HepG2 (cell line): ENCODE results near the gene ISG20. TPM values are rescaled to one million over a fixed set of nuclear protein-coding genes. Genes with fewer than 3 reads are reported as not detected.

ENCODE experiments used
- AGO1 ChIP-seq: fragments of 200-400 bp; formaldehyde crosslinking; IDR thresholded peaks from 2 replicates; pipeline ENCODE4 v1.6.1; 2017; ENCODE audit warnings: mild to moderate bottlenecking, low read depth, low read length, moderate library complexity; ENCODE audit not compliant: poor library complexity, severe bottlenecking
- CEBPZ ChIP-seq: IDR thresholded peaks from 2 replicates; pipeline ENCODE4 v1.6.1; 2012; ENCODE audit warnings: low read length, improper control_type of control experiment
- DDIT3 ChIP-seq: sonication (generic); formaldehyde crosslinking; IDR thresholded peaks from 2 replicates; pipeline ENCODE4 v1.4.0; 2020; ENCODE audit warnings: mild to moderate bottlenecking, missing genetic modification reagents
- DRAP1 ChIP-seq: IDR thresholded peaks from 2 replicates; pipeline ENCODE4 v1.6.1; 2016; ENCODE audit warnings: missing genetic modification reagents, missing compliant biosample characterization
- ELF1 ChIP-seq: sonication (generic); formaldehyde crosslinking; IDR thresholded peaks from 2 replicates; pipeline ENCODE4 v1.4.0; 2020; ENCODE audit warnings: missing genetic modification reagents
- FOXP1 ChIP-seq, 2 experiments: fragments of 450-650 bp in 1 of 2; IDR thresholded peaks; 2 replicates each; pipeline ENCODE4 v1.6.1; 2017 to 2018; ENCODE audit warnings: antibody characterized with exemption in 1 of 2
- GFI1 ChIP-seq: sonication (generic); formaldehyde crosslinking; IDR thresholded peaks from 2 replicates; pipeline ENCODE4 v1.5.0; 2020; ENCODE audit warnings: missing genetic modification reagents, mild to moderate bottlenecking, borderline replicate concordance
- HNRNPL ChIP-seq: fragments of 200-400 bp; formaldehyde crosslinking; IDR thresholded peaks from 2 replicates; pipeline ENCODE4 v1.6.1; 2017; ENCODE audit warnings: mild to moderate bottlenecking, low read depth, low read length
- KAT7 ChIP-seq: IDR thresholded peaks from 2 replicates; pipeline ENCODE4 v1.6.1; 2018; ENCODE audit warnings: borderline replicate concordance, missing compliant biosample characterization
- KAT8 ChIP-seq: IDR thresholded peaks from 2 replicates; pipeline ENCODE4 v1.6.1; 2016; ENCODE audit warnings: missing genetic modification reagents, missing compliant biosample characterization
- POGK ChIP-seq: sonication (generic); formaldehyde crosslinking; conservative IDR thresholded peaks from 2 replicates; pipeline ENCODE4 v1.8.0; 2022; ENCODE audit warnings: mild to moderate bottlenecking, moderate library complexity, missing genetic modification reagents
- PPARG ChIP-seq: conservative IDR thresholded peaks from 2 replicates; pipeline ENCODE4 v1.6.1; 2016; ENCODE audit warnings: missing biosample characterization, missing genetic modification reagents
- SALL1 ChIP-seq: sonication (generic); formaldehyde crosslinking; IDR thresholded peaks from 2 replicates; pipeline ENCODE4 v1.8.0; 2022; ENCODE audit warnings: mild to moderate bottlenecking, missing genetic modification reagents
- SMAD3 ChIP-seq: sonication (generic); formaldehyde crosslinking; IDR thresholded peaks from 2 replicates; pipeline ENCODE4 v1.4.0; 2020; ENCODE audit warnings: missing genetic modification reagents
- SNRNP70 ChIP-seq: fragments of 200-400 bp; formaldehyde crosslinking; IDR thresholded peaks from 2 replicates; pipeline ENCODE4 v1.6.1; 2017; ENCODE audit warnings: mild to moderate bottlenecking, low read depth, low read length, moderate library complexity
- SRSF9 ChIP-seq: fragments of 200-400 bp; formaldehyde crosslinking; IDR thresholded peaks from 2 replicates; pipeline ENCODE4 v1.6.1; 2018; ENCODE audit warnings: borderline replicate concordance, mild to moderate bottlenecking, low read depth, low read length; ENCODE audit not compliant: insufficient read depth, poor library complexity, severe bottlenecking
- ZNF124 ChIP-seq: sonication (generic); formaldehyde crosslinking; IDR thresholded peaks from 2 replicates; pipeline ENCODE4 v1.4.0; 2020; ENCODE audit warnings: missing genetic modification reagents
- ZNF326 ChIP-seq: sonication (generic); formaldehyde crosslinking; IDR thresholded peaks from 2 replicates; pipeline ENCODE4 v1.4.0; 2020; ENCODE audit warnings: missing genetic modification reagents, borderline replicate concordance
- ZNF329 ChIP-seq: sonication (generic); formaldehyde crosslinking; IDR thresholded peaks from 2 replicates; pipeline ENCODE4 v1.9.0; 2021; ENCODE audit warnings: low read depth, mild to moderate bottlenecking, missing genetic modification reagents
- ZNF430 ChIP-seq: sonication (generic); formaldehyde crosslinking; IDR thresholded peaks from 2 replicates; pipeline ENCODE4 v1.9.0; 2021; ENCODE audit warnings: mild to moderate bottlenecking, missing genetic modification reagents
- ZNF432 ChIP-seq: sonication (generic); formaldehyde crosslinking; IDR thresholded peaks from 2 replicates; pipeline ENCODE4 v1.5.0; 2020; ENCODE audit warnings: missing genetic modification reagents, mild to moderate bottlenecking, borderline replicate concordance
- ZNF460 ChIP-seq: sonication (generic); formaldehyde crosslinking; IDR thresholded peaks from 2 replicates; pipeline ENCODE4 v1.5.1; 2020; ENCODE audit warnings: missing genetic modification reagents, mild to moderate bottlenecking, borderline replicate concordance
- ZNF512 ChIP-seq: sonication (generic); formaldehyde crosslinking; IDR thresholded peaks from 2 replicates; pipeline ENCODE4 v1.4.0; 2020; ENCODE audit warnings: mild to moderate bottlenecking, missing genetic modification reagents
- polyA plus RNA-seq, 8 experiments: library from polyadenylated mRNA; depleted of rRNA in 3 of 8; stranded (reverse) in 7 of 8; unstranded in 1 of 8; fragments of >200 nt; fragmentation: Illumina TruSeq in 4 of 8; extraction: Trizol in 4 of 8; gene quantifications; 2 replicates each; pipeline versions ENCODE4 v1.2.1 to v1.2.3, GENCODE V29; 2011 to 2016; ENCODE audit warnings: low read depth in 4 of 8, missing spikeins in 1 of 8, mixed read lengths in 1 of 8; ENCODE audit not compliant: insufficient read depth in 1 of 8
- total RNA-seq, 5 experiments: library from RNA; depleted of rRNA; stranded (reverse); fragments of >200 nt; fragmentation: Illumina TruSeq; extraction: Trizol; gene quantifications; 2 replicates each; pipeline ENCODE4 v1.2.3, GENCODE V29; 2016; ENCODE audit warnings: low read depth in 1 of 5

The ISG20 gene
- total and polyA plus RNA-seq, 2 of the 13 experiments (the other 11 are each of a cell fraction or from before 2014, with no cell fraction given) = 6.3 to 31.5 TPM

- peak; percentile 71; the same call in 1 of the 2 replicates for TF ChIP-seq ZNF430 (CRISPR knock-in tag)
- TF ChIP-seq ZNF124 (CRISPR knock-in tag) = no peak
- no peak for TF ChIP-seq DDIT3
- peak; percentile 36; the same call in 1 of the 2 replicates for TF ChIP-seq ZNF460 (CRISPR knock-in tag)
- no peak for TF ChIP-seq SNRNP70
- TF ChIP-seq CEBPZ = no peak
- peak; percentile 40; the same call in 1 of the 2 replicates for TF ChIP-seq DRAP1 (CRISPR knock-in tag)
- TF ChIP-seq GFI1 (CRISPR knock-in tag) = no peak
- no peak for TF ChIP-seq SRSF9
- peak; percentile 57 for TF ChIP-seq SALL1 (CRISPR knock-in tag)
- TF ChIP-seq ELF1 (CRISPR knock-in tag) = peak; percentile 48; the same call in 1 of the 2 replicates
- 0 out of 2 replicates have a peak, but pooled peaks have one; percentile 64 for TF ChIP-seq KAT8
- no peak for TF ChIP-seq KAT7 (CRISPR knock-in tag)
- no peak for TF ChIP-seq FOXP1 (IDR thresholded peaks at IDR 0.05)
- no peak for TF ChIP-seq FOXP1 (CRISPR knock-in tag; IDR thresholded peaks at IDR 0.05)
- no peak for TF ChIP-seq SMAD3 (CRISPR knock-in tag)
- peak; percentile 93 for TF ChIP-seq HNRNPL
- TF ChIP-seq PPARG = no peak
- no peak for TF ChIP-seq AGO1
- no peak for TF ChIP-seq POGK
- no peak for TF ChIP-seq ZNF326 (CRISPR knock-in tag)
- TF ChIP-seq ZNF432 (CRISPR knock-in tag) = no peak
- TF ChIP-seq ZNF329 = no peak
- TF ChIP-seq ZNF512 = no peak
Measured at GRCh38 chr15:88681610-88682221, 42.9 kb downstream of the ISG20 start (continued).
